ENCODE data around the gene EVX1. TPM values are rescaled to one million over a fixed set of nuclear protein-coding genes. Genes with fewer than 3 reads are reported as not detected.

EVX1 gene
- total RNA-seq, 2 experiments from 2014 or later = 0.25 to 0.33 TPM

- H3K9me3 ChIP-seq (ENCODE audit: control insufficient read depth in 1 of 2, insufficient read depth in 1 of 2, low read length in 2 of 2) = peaks cover 0 to 41% of the 10 kb centered on the region in 2 experiments
- H3K4me1 ChIP-seq (ENCODE audit: insufficient read depth, low read length) = peaks cover 24% of the 10 kb centered on the region
- H3K27ac Mint-ChIP-seq = no peak overlapping the region
- CTCF ChIA-PET = no interaction called here
- no peaks in the 10 kb centered on the region for H3K9me3 Mint-ChIP-seq
- H3K27ac ChIP-seq (ENCODE audit: low read depth in 1 of 2, low read length in 2 of 2) = no peak overlapping the region
- no peaks in the 10 kb centered on the region for H3K36me3 Mint-ChIP-seq (ENCODE audit: low read depth)
- peaks cover 25% of the 10 kb centered on the region for H3K4me1 Mint-ChIP-seq (ENCODE audit: low read depth)
- H3K27me3 ChIP-seq (ENCODE audit: control insufficient read depth in 1 of 2, insufficient read depth in 2 of 2, low read length in 2 of 2) = peaks cover 83 to 97% of the 10 kb centered on the region in 2 experiments
- no peak overlapping the region for H3K4me3 Mint-ChIP-seq
- TF ChIP-seq, protein P1, sequence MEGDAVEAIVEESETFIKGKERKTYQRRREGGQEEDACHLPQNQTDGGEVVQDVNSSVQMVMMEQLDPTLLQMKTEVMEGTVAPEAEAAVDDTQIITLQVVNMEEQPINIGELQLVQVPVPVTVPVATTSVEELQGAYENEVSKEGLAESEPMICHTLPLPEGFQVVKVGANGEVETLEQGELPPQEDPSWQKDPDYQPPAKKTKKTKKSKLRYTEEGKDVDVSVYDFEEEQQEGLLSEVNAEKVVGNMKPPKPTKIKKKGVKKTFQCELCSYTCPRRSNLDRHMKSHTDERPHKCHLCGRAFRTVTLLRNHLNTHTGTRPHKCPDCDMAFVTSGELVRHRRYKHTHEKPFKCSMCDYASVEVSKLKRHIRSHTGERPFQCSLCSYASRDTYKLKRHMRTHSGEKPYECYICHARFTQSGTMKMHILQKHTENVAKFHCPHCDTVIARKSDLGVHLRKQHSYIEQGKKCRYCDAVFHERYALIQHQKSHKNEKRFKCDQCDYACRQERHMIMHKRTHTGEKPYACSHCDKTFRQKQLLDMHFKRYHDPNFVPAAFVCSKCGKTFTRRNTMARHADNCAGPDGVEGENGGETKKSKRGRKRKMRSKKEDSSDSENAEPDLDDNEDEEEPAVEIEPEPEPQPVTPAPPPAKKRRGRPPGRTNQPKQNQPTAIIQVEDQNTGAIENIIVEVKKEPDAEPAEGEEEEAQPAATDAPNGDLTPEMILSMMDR (IDR thresholded peaks at IDR 0.05) = no peak
- H3K4me3 ChIP-seq (ENCODE audit: low read length) = no peak overlapping the region
- H3K27me3 Mint-ChIP-seq = peaks cover 80% of the 10 kb centered on the region
- POLR2A ChIA-PET = no interaction called here
- DNase-seq (no peak), ATAC-seq (ENCODE audit: poor library complexity) (no peak)
- intact Hi-C loops (cut with DNase I, micrococcal nuclease) = no loop called here
- H3K36me3 ChIP-seq (ENCODE audit: insufficient read depth, low read length) = no peaks in the 10 kb centered on the region
Measured at GRCh38 chr7:27247452-27248426, 5.1 kb downstream of the EVX1 start.

GRCh38 chr7:27248427-27248806 is 5.8 kb downstream of the EVX1 start:
- Mint-ChIP-seq H3K27me3 (peaks cover 84% of the 10 kb centered on the region), H3K4me3 (no peak overlapping the region), H3K36me3 (ENCODE audit: low read depth) (no peaks in the 10 kb centered on the region), H3K4me1 (ENCODE audit: low read depth) (peaks cover 24% of the 10 kb centered on the region), H3K9me3 (no peaks in the 10 kb centered on the region), H3K27ac (no peak overlapping the region)
- peaks cover 17% of the 10 kb centered on the region for H3K4me1 ChIP-seq (ENCODE audit: insufficient read depth, low read length)
- intact Hi-C loops (cut with DNase I, micrococcal nuclease) = no loop called here
- ATAC-seq (ENCODE audit: poor library complexity) = no peak
- ChIA-PET POLR2A (no interaction called here), CTCF (no interaction called here)
- H3K36me3 ChIP-seq (ENCODE audit: insufficient read depth, low read length) = no peaks in the 10 kb centered on the region
- DNase-seq = no peak
- H3K27ac ChIP-seq (ENCODE audit: low read depth in 1 of 2, low read length in 2 of 2) = no peak overlapping the region
- TF ChIP-seq, protein P1 (IDR thresholded peaks at IDR 0.05) = no peak
- H3K9me3 ChIP-seq (ENCODE audit: control insufficient read depth in 1 of 2, insufficient read depth in 1 of 2, low read length in 2 of 2) = peaks cover 0 to 40% of the 10 kb centered on the region in 2 experiments
- H3K4me3 ChIP-seq (ENCODE audit: low read length) = no peak overlapping the region
- peaks cover 85 to 97% of the 10 kb centered on the region in 2 experiments for H3K27me3 ChIP-seq (ENCODE audit: control insufficient read depth in 1 of 2, insufficient read depth in 2 of 2, low read length in 2 of 2)

GRCh38 chr7:27248911-27249723 is 6.5 kb downstream of the EVX1 start:
- DNase-seq (peak in 1 of 14 experiments; percentile 22), ATAC-seq (ENCODE audit: poor library complexity) (no peak)
- Histone ChIP-seq H3K36me3 (ENCODE audit: insufficient read depth, low read length) (no peaks in the 10 kb centered on the region), H3K4me1 (ENCODE audit: insufficient read depth, low read length) (peaks cover 17% of the 10 kb centered on the region), H3K9me3 (ENCODE audit: control insufficient read depth in 1 of 2, insufficient read depth in 1 of 2, low read length in 2 of 2) (peaks cover 0 to 33% of the 10 kb centered on the region in 2 experiments), H3K27me3 (ENCODE audit: control insufficient read depth in 1 of 2, insufficient read depth in 2 of 2, low read length in 2 of 2) (peaks cover 81 to 97% of the 10 kb centered on the region in 2 experiments), H3K27ac (ENCODE audit: low read depth in 1 of 2, low read length in 2 of 2) (no peak overlapping the region), H3K4me3 (ENCODE audit: low read length) (no peak overlapping the region)
- no peak overlapping the region for H3K27ac Mint-ChIP-seq
- H3K9me3 Mint-ChIP-seq = no peaks in the 10 kb centered on the region
- H3K4me3 Mint-ChIP-seq = no peak overlapping the region
- no peaks in the 10 kb centered on the region for H3K36me3 Mint-ChIP-seq (ENCODE audit: low read depth)
- TF ChIP-seq, protein P1 (IDR thresholded peaks at IDR 0.05) = no peak
- ChIA-PET POLR2A (no interaction called here), CTCF (no interaction called here)
- intact Hi-C loops (cut with DNase I, micrococcal nuclease) = no loop called here
- peaks cover 85% of the 10 kb centered on the region for H3K27me3 Mint-ChIP-seq
- H3K4me1 Mint-ChIP-seq (ENCODE audit: low read depth) = peaks cover 21% of the 10 kb centered on the region
